ENCODE results near the gene ADIRF.

DNA sequence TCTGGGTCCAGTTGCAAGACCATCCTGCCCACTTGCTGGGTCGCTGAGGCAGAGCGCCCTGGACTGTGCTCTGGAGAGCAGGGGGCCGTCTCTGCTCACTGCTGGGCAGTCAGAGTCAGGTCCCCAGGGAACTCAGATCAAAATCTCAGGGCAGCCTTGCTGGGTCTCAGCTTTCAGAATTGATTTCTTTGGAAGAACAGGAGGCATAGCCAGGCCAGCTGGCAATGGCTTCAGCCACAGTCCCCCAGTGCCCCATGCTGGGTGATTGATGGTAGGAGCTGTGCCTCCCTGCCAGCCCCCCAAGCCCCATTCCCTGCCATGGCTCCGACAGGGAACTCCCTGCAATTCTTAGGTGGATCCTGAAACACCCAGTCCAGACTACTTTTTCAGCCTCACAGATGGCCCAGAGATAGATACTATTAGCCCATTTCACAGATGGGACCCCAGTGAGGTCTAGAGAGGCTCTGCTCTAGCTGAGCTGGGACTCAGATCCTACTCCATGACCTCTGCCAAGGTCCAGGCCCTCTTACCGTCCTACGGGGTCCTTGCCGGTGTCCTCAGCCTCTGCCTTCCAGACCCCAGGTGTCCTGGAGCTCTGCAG lies 11.3 kb upstream of the ADIRF start:
- TF ChIP-seq CTCF (IDR thresholded peaks at IDR 0.05) (no peak), FOXJ3 (CRISPR knock-in tag; IDR thresholded peaks at IDR 0.05; ENCODE audit: borderline replicate concordance) (no peak), ELF4 (CRISPR knock-in tag; IDR thresholded peaks at IDR 0.05; ENCODE audit: low read depth) (no peak), ZNF423 (CRISPR knock-in tag; IDR thresholded peaks at IDR 0.05) (no peak), FOXP4 (CRISPR knock-in tag; IDR thresholded peaks at IDR 0.05) (no peak), GABPB1 (CRISPR knock-in tag; IDR thresholded peaks at IDR 0.05) (no peak)

Data from WTC11 (cell line).